Stimulated activated CD8-positive, alpha-beta memory T cell treated with anti-CD3 and anti-CD28 coated beads, Interleukin-12 subunit alpha, Interleukin-12 subunit beta, amount 100 ng/mL, for 24 hours (primary cell): ENCODE data around the gene TAS1R1.

Experiments
- DNase-seq: peaks from one replicate; pipeline ENCODE4 v3.0.0-alpha.2; 2020; ENCODE audit errors: extremely low read depth

The TAS1R1 gene

GRCh38 chr1:6603915-6604558 is 48.9 kb downstream of the TAS1R1 start:
- DNase-seq = no peak

- no peak for DNase-seq
Measured at GRCh38 chr1:6612641-6613360, 57.7 kb downstream of the TAS1R1 start.

- peak; percentile 99 for DNase-seq
Measured at GRCh38 chr1:6613361-6614018, 58.4 kb downstream of the TAS1R1 start, which contains the start of gene PHF13. TSS of gene PHF13 (plus strand) at chr1:6613731. CDS start at chr1:6614067, 336 bp downstream.

- DNase-seq = no peak
Measured at GRCh38 chr1:6614019-6614928, 59.2 kb downstream of the TAS1R1 start.

GRCh38 chr1:6614929-6615785 is 60.0 kb downstream of the TAS1R1 start:
- no peak for DNase-seq

- DNase-seq = no peak
Measured at GRCh38 chr1:6619045-6619444, 63.9 kb downstream of the TAS1R1 start.

GRCh38 chr1:6621429-6622391 is 66.6 kb downstream of the TAS1R1 start:
- DNase-seq = no peak

GRCh38 chr1:6622396-6623152 is 67.5 kb downstream of the TAS1R1 start:
- DNase-seq = no peak

GRCh38 chr1:6623269-6623965 is 68.3 kb downstream of the TAS1R1 start:
- no peak for DNase-seq

GRCh38 chr1:6624710-6625583 is 69.8 kb downstream of the TAS1R1 start, which contains the start of gene THAP3:
TSS of gene THAP3 (plus strand) at chr1:6624868. CDS start at chr1:6625219, 351 bp downstream.
- DNase-seq = peak; percentile 74

GRCh38 chr1:6625584-6626149 is 70.6 kb downstream of the TAS1R1 start:
- no peak for DNase-seq

- DNase-seq = no peak
Measured at GRCh38 chr1:6627031-6627430, 71.9 kb downstream of the TAS1R1 start.

- DNase-seq = no peak
Measured at GRCh38 chr1:6627841-6628545, 72.9 kb downstream of the TAS1R1 start.

- no peak for DNase-seq
Measured at GRCh38 chr1:6628971-6629479, 73.9 kb downstream of the TAS1R1 start.
